B cell (primary cell): ENCODE data around the gene TRMT6.

Experiments
- CTCF ChIP-seq: fragments of 200-600 bp; IDR thresholded peaks from one replicate; pipeline ENCODE4 v1.8.0; 2022; ENCODE audit warnings: antibody characterized with exemption, mild to moderate bottlenecking
- EZH2 ChIP-seq: IDR thresholded peaks from 2 replicates; pipeline ENCODE4 v1.6.1; 2012; ENCODE audit warnings: borderline replicate concordance, low read depth, mild to moderate bottlenecking, moderate library complexity, low read length; ENCODE audit not compliant: insufficient read depth, poor library complexity, severe bottlenecking

GRCh38 chr20:5919626-5920544, 30.4 kb downstream of the TRMT6 start:
- TF ChIP-seq CTCF: no peak
- no peak for TF ChIP-seq EZH2
